SK-N-SH treated with all-trans-retinoic acid at 6 μM for 48 hours (cell line): ENCODE results near the gene SERPINE1.

Experiments
- ATAC-seq: fragments of 200-7000 bp; cut with Tn5 transposase; 3 replicates; pipeline ENCODE4 v1.9.1; 2020; ENCODE audit warnings: mild to moderate bottlenecking, moderate library complexity
- ARNTL ChIP-seq: fragments of 450-650 bp; formaldehyde crosslinking; IDR thresholded peaks from 2 replicates; pipeline ENCODE4 v1.5.0; 2020; ENCODE audit warnings: low read depth, mild to moderate bottlenecking, moderate library complexity, borderline replicate concordance
- BACH2 ChIP-seq: fragments of 250-450 bp; sonication (Bioruptor Pico); IDR thresholded peaks from 2 replicates; pipeline ENCODE4 v1.9.0; 2021; ENCODE audit warnings: mild to moderate bottlenecking, borderline replicate concordance
- CSDC2 ChIP-seq: fragments of 250-450 bp; sonication (Bioruptor Pico); IDR thresholded peaks from 2 replicates; pipeline ENCODE4 v1.5.0; 2020; ENCODE audit warnings: mild to moderate bottlenecking, moderate library complexity
- GLIS3 ChIP-seq: fragments of 250-450 bp; sonication (Bioruptor Pico); IDR thresholded peaks from 2 replicates; pipeline ENCODE4 v1.5.0; 2020; ENCODE audit warnings: mild to moderate bottlenecking, moderate library complexity
- OSR1 ChIP-seq: fragments of 250-450 bp; sonication (Bioruptor Pico); IDR thresholded peaks from 2 replicates; pipeline ENCODE4 v1.8.0; 2022; ENCODE audit warnings: moderate library complexity, mild to moderate bottlenecking, inconsistent platforms
- RARB ChIP-seq: fragments of 250-450 bp; sonication (Bioruptor Pico); IDR thresholded peaks from 2 replicates; pipeline ENCODE4 v1.8.0; 2021; ENCODE audit warnings: mild to moderate bottlenecking, moderate library complexity
- SNAI2 ChIP-seq: fragments of 250-450 bp; sonication (Bioruptor Pico); IDR thresholded peaks from 2 replicates; pipeline ENCODE4 v1.5.0; 2020; ENCODE audit warnings: mild to moderate bottlenecking, moderate library complexity
- TCF4 ChIP-seq: fragments of 250-450 bp; sonication (Bioruptor Pico); IDR thresholded peaks from 2 replicates; pipeline ENCODE4 v1.8.0; 2021; ENCODE audit warnings: mild to moderate bottlenecking, moderate library complexity, borderline replicate concordance
- TOX ChIP-seq: fragments of 250-450 bp; sonication (Bioruptor Pico); IDR thresholded peaks from 2 replicates; pipeline ENCODE4 v1.8.0; 2021; ENCODE audit warnings: mild to moderate bottlenecking, moderate library complexity, borderline replicate concordance
- ZFP3 ChIP-seq: fragments of 250-450 bp; sonication (Bioruptor Pico); IDR thresholded peaks from 2 replicates; pipeline ENCODE4 v1.5.0; 2020; ENCODE audit warnings: mild to moderate bottlenecking, moderate library complexity
- ZFP30 ChIP-seq: fragments of 450-650 bp; formaldehyde crosslinking; IDR thresholded peaks from 2 replicates; pipeline ENCODE4 v1.5.0; 2022; ENCODE audit warnings: mild to moderate bottlenecking, moderate library complexity
- ZNF565 ChIP-seq: fragments of 450-650 bp; formaldehyde crosslinking; conservative IDR thresholded peaks from 2 replicates; pipeline ENCODE4 v1.5.0; 2020; ENCODE audit warnings: low read depth, mild to moderate bottlenecking, moderate library complexity
- ZNF70 ChIP-seq: fragments of 450-650 bp; formaldehyde crosslinking; IDR thresholded peaks from 2 replicates; pipeline ENCODE4 v1.5.0; 2020; ENCODE audit warnings: mild to moderate bottlenecking, moderate library complexity
- TF ChIP-seq, protein P1 (sequence below): fragments of 250-450 bp; sonication (Bioruptor Pico); IDR thresholded peaks from 2 replicates; pipeline ENCODE4 v1.5.1; 2021; ENCODE audit warnings: mild to moderate bottlenecking, moderate library complexity
- TF ChIP-seq, protein P2 (sequence below): fragments of 250-450 bp; sonication (Bioruptor Pico); IDR thresholded peaks from 2 replicates; pipeline ENCODE4 v1.5.0; 2020; ENCODE audit warnings: mild to moderate bottlenecking, moderate library complexity
- TF ChIP-seq, protein P3 (sequence below): fragments of 250-450 bp; sonication (Bioruptor Pico); IDR thresholded peaks from 2 replicates; pipeline ENCODE4 v1.8.0; 2020; ENCODE audit warnings: mild to moderate bottlenecking, moderate library complexity, borderline replicate concordance

SERPINE1 gene

DNA sequence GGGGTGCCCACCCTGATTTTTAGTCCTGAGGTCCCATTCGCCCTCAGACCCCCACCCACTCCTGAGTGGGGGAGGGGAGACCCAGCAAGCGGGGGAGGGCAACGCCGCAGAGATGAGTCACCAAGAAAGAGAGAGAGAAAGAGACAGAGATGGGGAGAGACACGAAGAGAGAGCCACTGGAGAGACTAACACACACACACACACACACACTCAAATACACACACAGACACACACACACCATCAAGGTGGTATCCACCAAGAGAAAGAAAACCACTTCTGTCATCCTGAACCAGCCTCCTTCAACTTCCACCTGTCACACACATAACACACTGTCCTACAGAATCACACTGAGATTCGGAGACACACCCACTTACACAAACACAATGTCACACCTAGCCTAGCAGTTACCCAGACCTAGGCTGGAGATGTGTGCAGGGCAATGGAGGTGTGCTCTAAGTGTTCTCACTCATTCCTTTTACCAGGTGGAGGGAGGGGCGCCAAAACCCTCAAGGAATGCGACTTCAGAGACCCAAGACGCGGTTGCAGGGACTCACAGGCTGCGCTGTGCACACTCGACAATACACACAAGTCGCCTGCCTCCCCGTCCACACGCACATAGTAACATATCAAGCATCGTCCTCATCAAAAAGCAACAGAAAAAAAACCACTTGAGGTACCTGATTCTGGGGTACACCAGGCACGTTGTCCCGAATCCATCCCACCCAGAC lies 42.4 kb downstream of the SERPINE1 start (continued):
- TF ChIP-seq, protein P1, sequence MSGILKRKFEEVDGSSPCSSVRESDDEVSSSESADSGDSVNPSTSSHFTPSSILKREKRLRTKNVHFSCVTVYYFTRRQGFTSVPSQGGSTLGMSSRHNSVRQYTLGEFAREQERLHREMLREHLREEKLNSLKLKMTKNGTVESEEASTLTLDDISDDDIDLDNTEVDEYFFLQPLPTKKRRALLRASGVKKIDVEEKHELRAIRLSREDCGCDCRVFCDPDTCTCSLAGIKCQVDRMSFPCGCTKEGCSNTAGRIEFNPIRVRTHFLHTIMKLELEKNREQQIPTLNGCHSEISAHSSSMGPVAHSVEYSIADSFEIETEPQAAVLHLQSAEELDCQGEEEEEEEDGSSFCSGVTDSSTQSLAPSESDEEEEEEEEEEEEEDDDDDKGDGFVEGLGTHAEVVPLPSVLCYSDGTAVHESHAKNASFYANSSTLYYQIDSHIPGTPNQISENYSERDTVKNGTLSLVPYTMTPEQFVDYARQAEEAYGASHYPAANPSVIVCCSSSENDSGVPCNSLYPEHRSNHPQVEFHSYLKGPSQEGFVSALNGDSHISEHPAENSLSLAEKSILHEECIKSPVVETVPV (CRISPR knock-in tag): no peak
- TF ChIP-seq ZNF70 (CRISPR knock-in tag) (no peak), BACH2 (CRISPR knock-in tag) (no peak), TOX (CRISPR knock-in tag) (no peak), ZNF565 (no peak), SNAI2 (no peak)

DNA sequence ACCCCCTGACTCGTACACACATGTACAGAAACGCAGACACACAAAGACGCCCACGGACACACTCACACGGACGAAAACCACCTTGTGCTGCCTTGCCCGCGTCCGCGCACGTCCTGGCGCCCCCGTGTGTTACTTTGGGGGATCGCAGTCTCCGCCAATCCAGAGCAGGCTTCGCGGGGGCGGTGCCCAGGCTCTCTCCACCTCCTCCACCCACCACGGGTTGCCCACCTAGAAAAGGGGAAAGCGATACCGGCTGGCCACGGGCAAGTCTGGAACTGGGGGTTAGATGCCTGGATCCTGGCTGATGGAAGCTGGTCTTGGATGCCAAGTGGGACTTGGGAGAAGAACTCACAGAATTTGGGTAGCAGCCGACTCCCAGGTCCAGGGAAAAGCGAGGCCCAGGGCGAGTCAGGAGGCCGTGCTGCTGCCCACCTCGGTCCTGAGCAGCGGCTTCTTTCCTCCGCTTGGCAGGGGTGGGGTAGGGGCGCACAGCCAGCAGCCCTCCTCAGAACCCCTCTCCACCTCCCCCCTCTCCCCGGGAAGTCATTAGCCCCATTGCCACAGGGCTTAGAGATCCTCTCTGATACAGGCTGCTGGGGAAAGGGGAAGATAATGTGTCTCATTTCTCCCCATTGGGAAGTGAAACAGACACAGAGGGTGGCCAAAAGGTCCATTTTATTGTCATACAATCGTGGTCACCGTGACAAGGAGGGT lies 43.1 kb downstream of the SERPINE1 start:
- ATAC-seq: peak; percentile 66
- TF ChIP-seq, protein P2, sequence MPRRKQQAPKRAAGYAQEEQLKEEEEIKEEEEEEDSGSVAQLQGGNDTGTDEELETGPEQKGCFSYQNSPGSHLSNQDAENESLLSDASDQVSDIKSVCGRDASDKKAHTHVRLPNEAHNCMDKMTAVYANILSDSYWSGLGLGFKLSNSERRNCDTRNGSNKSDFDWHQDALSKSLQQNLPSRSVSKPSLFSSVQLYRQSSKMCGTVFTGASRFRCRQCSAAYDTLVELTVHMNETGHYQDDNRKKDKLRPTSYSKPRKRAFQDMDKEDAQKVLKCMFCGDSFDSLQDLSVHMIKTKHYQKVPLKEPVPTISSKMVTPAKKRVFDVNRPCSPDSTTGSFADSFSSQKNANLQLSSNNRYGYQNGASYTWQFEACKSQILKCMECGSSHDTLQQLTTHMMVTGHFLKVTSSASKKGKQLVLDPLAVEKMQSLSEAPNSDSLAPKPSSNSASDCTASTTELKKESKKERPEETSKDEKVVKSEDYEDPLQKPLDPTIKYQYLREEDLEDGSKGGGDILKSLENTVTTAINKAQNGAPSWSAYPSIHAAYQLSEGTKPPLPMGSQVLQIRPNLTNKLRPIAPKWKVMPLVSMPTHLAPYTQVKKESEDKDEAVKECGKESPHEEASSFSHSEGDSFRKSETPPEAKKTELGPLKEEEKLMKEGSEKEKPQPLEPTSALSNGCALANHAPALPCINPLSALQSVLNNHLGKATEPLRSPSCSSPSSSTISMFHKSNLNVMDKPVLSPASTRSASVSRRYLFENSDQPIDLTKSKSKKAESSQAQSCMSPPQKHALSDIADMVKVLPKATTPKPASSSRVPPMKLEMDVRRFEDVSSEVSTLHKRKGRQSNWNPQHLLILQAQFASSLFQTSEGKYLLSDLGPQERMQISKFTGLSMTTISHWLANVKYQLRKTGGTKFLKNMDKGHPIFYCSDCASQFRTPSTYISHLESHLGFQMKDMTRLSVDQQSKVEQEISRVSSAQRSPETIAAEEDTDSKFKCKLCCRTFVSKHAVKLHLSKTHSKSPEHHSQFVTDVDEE (CRISPR knock-in tag): no peak
- TF ChIP-seq, all 23 proteins: peak for 0

DNA sequence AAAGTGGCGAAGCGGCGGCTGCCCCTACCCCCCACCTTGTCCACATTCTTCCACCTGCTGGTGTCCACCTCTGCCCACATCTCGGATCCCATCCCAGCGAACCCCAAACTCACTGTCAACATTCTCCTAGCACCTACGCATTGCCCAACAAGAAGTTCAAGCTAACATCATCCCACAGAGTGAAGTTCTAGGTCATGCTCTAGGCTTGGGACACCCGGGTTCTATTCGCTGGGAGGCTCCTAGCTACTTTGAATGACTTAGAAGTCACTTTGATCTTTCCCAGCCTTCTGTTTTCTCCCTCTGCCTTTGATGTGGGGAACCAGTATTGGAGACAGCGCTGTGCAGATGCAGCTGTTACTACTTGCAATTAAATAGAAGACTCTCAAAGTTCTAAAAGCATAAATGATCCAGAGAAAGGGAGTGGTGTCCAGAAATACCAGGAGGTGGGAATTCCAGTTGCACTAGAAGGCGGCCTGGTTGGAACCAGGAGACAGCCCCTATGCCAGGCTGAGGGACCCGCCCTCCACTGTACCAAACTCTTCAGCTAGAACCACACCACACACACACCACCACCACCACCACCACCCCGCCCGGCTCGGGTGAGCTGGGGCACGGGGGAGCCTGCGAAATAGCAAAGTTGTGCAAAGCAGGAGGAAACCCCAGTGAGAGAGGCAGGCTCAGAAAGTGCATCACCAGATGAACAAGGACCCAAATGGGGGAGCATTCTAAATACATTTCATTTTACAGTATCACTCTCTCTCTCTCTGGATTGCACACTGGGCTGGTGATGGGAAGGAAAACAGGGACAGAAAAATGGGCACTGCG lies 43.9 kb downstream of the SERPINE1 start:
- TF ChIP-seq ZFP3 (CRISPR knock-in tag) (no peak), GLIS3 (CRISPR knock-in tag) (no peak), TCF4 (CRISPR knock-in tag) (no peak), ARNTL (CRISPR knock-in tag) (no peak)
- ATAC-seq: no peak

DNA sequence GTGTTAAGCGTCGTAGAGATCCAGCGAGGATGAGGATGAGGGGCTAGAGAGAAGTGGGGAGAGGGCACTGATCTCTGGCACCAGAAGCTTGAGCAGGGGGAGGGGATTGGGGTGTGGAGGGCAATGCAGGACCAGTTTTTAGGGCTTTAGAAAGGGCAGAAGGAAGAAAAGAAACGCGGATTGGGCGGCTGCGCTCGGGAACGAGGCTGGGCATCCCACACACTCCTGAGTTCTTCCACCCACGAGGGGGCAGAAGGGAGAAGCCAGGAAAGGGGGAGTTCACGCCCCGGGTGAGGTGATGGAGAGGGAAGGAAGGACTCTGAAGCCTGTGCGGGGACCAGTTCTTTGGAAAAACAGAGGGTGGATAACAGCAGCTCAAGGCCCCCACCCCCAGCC lies 44.5 kb downstream of the SERPINE1 start:
- TF ChIP-seq CSDC2 (no peak), TOX (CRISPR knock-in tag) (no peak), TCF4 (CRISPR knock-in tag) (no peak), RARB (CRISPR knock-in tag) (no peak), BACH2 (CRISPR knock-in tag) (no peak), GLIS3 (CRISPR knock-in tag) (no peak), OSR1 (CRISPR knock-in tag) (no peak), ZFP3 (CRISPR knock-in tag) (no peak), ZFP30 (CRISPR knock-in tag) (no peak), ZNF565 (no peak)
- TF ChIP-seq, protein P3, sequence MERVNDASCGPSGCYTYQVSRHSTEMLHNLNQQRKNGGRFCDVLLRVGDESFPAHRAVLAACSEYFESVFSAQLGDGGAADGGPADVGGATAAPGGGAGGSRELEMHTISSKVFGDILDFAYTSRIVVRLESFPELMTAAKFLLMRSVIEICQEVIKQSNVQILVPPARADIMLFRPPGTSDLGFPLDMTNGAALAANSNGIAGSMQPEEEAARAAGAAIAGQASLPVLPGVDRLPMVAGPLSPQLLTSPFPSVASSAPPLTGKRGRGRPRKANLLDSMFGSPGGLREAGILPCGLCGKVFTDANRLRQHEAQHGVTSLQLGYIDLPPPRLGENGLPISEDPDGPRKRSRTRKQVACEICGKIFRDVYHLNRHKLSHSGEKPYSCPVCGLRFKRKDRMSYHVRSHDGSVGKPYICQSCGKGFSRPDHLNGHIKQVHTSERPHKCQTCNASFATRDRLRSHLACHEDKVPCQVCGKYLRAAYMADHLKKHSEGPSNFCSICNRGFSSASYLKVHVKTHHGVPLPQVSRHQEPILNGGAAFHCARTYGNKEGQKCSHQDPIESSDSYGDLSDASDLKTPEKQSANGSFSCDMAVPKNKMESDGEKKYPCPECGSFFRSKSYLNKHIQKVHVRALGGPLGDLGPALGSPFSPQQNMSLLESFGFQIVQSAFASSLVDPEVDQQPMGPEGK: no peak
- TF ChIP-seq, protein P1 (CRISPR knock-in tag): no peak
- no peak for ATAC-seq
